Measurements from ENCODE around the gene WDFY4.

WDFY4 gene

DNA sequence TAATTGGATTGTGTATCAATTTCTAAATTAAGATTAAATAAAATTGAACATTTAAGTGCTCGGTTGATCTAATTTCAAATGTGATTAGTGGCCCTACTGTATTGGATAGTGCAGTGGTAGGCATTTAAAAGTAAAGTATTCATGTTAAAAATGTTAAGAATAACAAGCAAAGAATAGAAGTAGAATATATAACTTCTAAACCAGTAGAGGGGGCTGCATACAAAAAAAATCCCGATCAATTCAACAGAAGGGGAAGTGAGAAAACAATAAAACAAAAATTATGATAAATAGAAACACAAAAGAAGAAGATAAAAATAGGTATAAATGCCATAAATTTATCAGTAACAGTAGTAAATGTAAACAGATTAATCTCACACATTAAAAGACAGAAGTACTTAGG lies 24.9 kb upstream of the WDFY4 start:
- no peak overlapping the region for H2AFZ ChIP-seq (ENCODE audit: low read depth)
- peak; percentile 65 for TF ChIP-seq CTCF (conservative IDR thresholded peaks at IDR 0.05; ENCODE audit: low read depth, low read length)
- peaks cover 20% of the 10 kb centered on the region for H3K4me1 ChIP-seq (ENCODE audit: low read depth, poor library complexity, severe bottlenecking)
- H3K36me3 ChIP-seq (ENCODE audit: insufficient read depth), result no peaks in the 10 kb centered on the region
- H3K9ac ChIP-seq, result no peak overlapping the region
- no peak overlapping the region for H3K4me2 ChIP-seq
- no peaks in the 10 kb centered on the region for H3K27me3 ChIP-seq (ENCODE audit: insufficient read depth, low read depth)
- no peak overlapping the region for H3K27ac ChIP-seq
- H3K79me2 ChIP-seq (ENCODE audit: insufficient read depth, low read depth), result no peaks in the 10 kb centered on the region
- no peaks in the 10 kb centered on the region for H4K20me1 ChIP-seq (ENCODE audit: insufficient read depth)
- no peak overlapping the region for H3K4me3 ChIP-seq (IDR thresholded peaks at IDR 0.05; ENCODE audit: insufficient read depth, low read depth, low read length)

DNA sequence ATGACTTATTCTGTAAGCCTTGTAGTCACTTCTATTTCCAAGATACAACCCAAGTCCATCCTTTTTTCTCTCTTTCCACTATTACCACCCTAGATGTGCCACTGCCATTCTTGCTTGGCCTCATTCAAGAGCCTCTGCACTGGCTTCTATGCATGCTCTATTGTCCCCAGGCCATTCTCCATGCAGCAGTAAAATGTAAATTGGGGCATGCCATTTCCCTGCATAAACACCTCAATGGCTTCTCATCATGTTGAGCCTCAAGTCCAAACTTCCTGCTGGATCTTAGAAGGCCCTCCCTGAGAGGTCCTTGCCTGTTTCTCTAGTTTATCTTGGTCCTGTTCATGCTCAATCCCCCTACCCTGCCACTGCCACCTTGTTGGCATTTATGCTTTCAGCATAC lies 23.2 kb upstream of the WDFY4 start:
- Histone ChIP-seq H3K79me2 (ENCODE audit: insufficient read depth, low read depth) (no peaks in the 10 kb centered on the region), H3K4me3 (IDR thresholded peaks at IDR 0.05; ENCODE audit: insufficient read depth, low read depth, low read length) (no peak overlapping the region), H3K4me1 (ENCODE audit: low read depth, poor library complexity, severe bottlenecking) (peaks cover 15% of the 10 kb centered on the region), H4K20me1 (ENCODE audit: insufficient read depth) (no peaks in the 10 kb centered on the region), H2AFZ (ENCODE audit: low read depth) (no peak overlapping the region), H3K27me3 (ENCODE audit: insufficient read depth, low read depth) (no peaks in the 10 kb centered on the region), H3K9ac (no peak overlapping the region), H3K36me3 (ENCODE audit: insufficient read depth) (no peaks in the 10 kb centered on the region), H3K27ac (no peak overlapping the region), H3K4me2 (no peak overlapping the region)
- TF ChIP-seq CTCF (conservative IDR thresholded peaks at IDR 0.05; ENCODE audit: low read depth, low read length), result no peak

DNA sequence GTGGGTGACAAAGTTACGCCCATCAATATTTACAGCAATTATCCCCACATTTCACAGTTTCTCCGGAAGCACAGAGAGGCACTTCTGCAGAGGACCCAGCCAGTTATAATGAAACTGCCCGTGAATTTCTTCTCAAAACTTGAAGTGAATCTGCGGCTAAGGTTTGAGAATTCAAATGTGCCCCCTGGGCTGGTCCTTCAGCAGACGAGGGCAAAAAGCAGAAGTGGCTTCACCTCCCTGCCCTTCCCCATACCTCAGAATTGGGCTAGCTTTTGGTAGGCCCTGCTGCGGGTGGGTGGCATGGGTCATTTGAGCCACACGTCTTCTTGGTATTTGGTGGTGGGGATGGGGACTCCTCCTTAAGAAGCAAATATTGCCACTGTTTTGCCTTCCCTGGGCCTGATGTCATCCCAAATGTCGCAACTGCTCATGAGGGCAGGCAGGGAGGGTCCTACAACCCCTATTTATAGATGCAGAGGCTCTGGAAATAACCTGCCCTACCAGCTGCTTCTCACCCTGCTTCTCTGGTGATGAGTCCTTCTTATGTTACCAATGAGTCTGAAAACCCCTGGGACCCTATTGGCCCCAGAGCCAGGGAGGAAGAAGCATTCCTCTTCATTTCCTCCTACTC lies 16.6 kb upstream of the WDFY4 start:
- Histone ChIP-seq H3K36me3 (ENCODE audit: insufficient read depth) (no peaks in the 10 kb centered on the region), H3K27me3 (ENCODE audit: insufficient read depth, low read depth) (no peaks in the 10 kb centered on the region), H3K4me3 (IDR thresholded peaks at IDR 0.05; ENCODE audit: insufficient read depth, low read depth, low read length) (no peak overlapping the region), H3K9ac (no peak overlapping the region), H3K79me2 (ENCODE audit: insufficient read depth, low read depth) (no peaks in the 10 kb centered on the region), H3K4me1 (ENCODE audit: low read depth, poor library complexity, severe bottlenecking) (no peaks in the 10 kb centered on the region), H3K27ac (no peak overlapping the region), H2AFZ (ENCODE audit: low read depth) (no peak overlapping the region), H3K4me2 (no peak overlapping the region), H4K20me1 (ENCODE audit: insufficient read depth) (no peaks in the 10 kb centered on the region)
- no peak for TF ChIP-seq CTCF (conservative IDR thresholded peaks at IDR 0.05; ENCODE audit: low read depth, low read length)

DNA sequence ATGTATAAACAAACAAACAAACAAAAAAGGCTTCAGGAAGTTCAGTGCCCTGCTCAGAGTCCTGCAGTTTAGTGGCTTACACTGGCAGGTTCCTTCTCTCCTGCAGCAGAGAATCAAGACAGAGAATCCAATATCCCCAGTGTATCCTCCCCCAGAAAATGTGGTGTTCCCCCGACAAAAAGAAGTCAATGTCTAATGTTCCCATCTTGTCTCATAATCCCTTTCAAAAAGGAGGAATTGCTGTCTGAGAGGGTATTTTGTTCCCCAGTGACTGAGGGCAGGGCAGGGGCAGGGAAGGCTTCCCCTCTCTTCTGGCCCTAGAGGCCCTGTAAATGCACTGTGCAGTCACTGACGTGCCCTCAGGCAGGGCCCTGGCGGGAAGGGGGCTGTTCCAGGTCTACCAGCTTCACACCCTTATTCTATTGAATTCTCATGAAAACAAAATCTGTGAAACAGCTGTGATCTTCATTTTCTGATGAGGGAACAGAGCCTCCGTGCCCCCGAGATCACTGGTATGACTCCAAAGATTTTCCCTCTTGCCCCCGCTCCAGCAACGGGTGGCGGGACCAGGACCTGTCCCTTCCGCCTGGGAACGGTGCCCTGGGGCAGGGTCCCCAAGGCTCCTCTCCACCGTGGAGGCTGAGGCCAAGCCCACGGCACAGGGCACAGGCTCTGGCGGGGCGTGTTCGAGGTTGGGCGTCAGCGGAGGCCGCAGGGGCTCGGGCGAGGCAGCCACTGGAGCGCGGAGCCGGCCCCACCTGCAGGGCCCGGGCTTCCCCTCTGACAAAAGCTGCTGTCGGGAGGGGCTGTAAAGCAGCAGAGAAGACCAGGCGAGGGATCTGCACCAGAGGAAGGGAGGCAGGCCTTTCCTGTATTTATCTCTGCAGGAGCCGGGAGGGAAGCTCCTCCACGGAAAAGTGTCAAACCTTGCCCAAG lies 13.4 kb upstream of the WDFY4 start:
- H3K36me3 ChIP-seq (ENCODE audit: insufficient read depth), result no peaks in the 10 kb centered on the region
- H3K4me1 ChIP-seq (ENCODE audit: low read depth, poor library complexity, severe bottlenecking), result no peaks in the 10 kb centered on the region
- no peaks in the 10 kb centered on the region for H3K27me3 ChIP-seq (ENCODE audit: insufficient read depth, low read depth)
- no peak overlapping the region for H3K4me2 ChIP-seq
- H3K4me3 ChIP-seq (IDR thresholded peaks at IDR 0.05; ENCODE audit: insufficient read depth, low read depth, low read length), result no peak overlapping the region
- H2AFZ ChIP-seq (ENCODE audit: low read depth), result no peak overlapping the region
- no peak overlapping the region for H3K27ac ChIP-seq
- no peaks in the 10 kb centered on the region for H3K79me2 ChIP-seq (ENCODE audit: insufficient read depth, low read depth)
- H3K9ac ChIP-seq, result no peak overlapping the region
- no peaks in the 10 kb centered on the region for H4K20me1 ChIP-seq (ENCODE audit: insufficient read depth)
- no peak for TF ChIP-seq CTCF (conservative IDR thresholded peaks at IDR 0.05; ENCODE audit: low read depth, low read length)

Data from KMS-11 (cell line).